ENCODE results near the gene MRPL20. TPM values are rescaled to one million over a fixed set of nuclear protein-coding genes. Genes with fewer than 3 reads are reported as not detected.
A peak's percentile ranks its signal among the peaks of the same experiment; 100 is the strongest.

The MRPL20 gene
- polyA plus RNA-seq, 1 donor (not counting 4 experiments of a cell fraction or from before 2014, with no cell fraction given), result 133 TPM

- dilution Hi-C loops (cut with MboI; ENCODE audit: extremely low pct_ligation_motif_present, low sequenced_read_pairs), result no loop called here
- Histone ChIP-seq H2AFZ (ENCODE audit: control insufficient read depth, low read length) (peak within 1 kb of the TSS; percentile 86), H4K20me1 (ENCODE audit: control insufficient read depth, extremely low read depth, insufficient read depth, low read length) (peaks cover 7% of the 10 kb centered on the region), H3K4me2 (ENCODE audit: control insufficient read depth, extremely low read depth, insufficient read depth, low read depth, low read length) (peak within 1 kb of the TSS; percentile 98), H3K4me3 (ENCODE audit: control insufficient read depth in 2 of 3, extremely low read depth in 1 of 3, insufficient read depth in 2 of 3, low read depth in 1 of 3, low read length in 3 of 3) (peak within 1 kb of the TSS; percentile 92 to 97 (median 97)), H3K9me1 (ENCODE audit: control insufficient read depth, extremely low read depth, insufficient read depth, low read length) (no peaks in the 10 kb centered on the region), H3K27ac (ENCODE audit: control insufficient read depth, insufficient read depth, low read length) (peak within 1 kb of the TSS; percentile 84), H3K9ac (ENCODE audit: control insufficient read depth, extremely low read depth, insufficient read depth, low read length) (peak within 1 kb of the TSS; percentile 90), H3K4me1 (ENCODE audit: control insufficient read depth, extremely low read depth, insufficient read depth, low read length) (peaks cover 37% of the 10 kb centered on the region), H3K27me3 (ENCODE audit: control insufficient read depth, extremely low read depth, insufficient read depth, low read length) (no peaks in the 10 kb centered on the region), H3K79me2 (ENCODE audit: control insufficient read depth, insufficient read depth, low read length) (peaks cover 62% of the 10 kb centered on the region), H3K36me3 (ENCODE audit: control insufficient read depth in 2 of 2, extremely low read depth in 1 of 2, insufficient read depth in 2 of 2, low read length in 2 of 2) (peaks cover 29 to 42% of the 10 kb centered on the region in 2 experiments), H3K9me3 (ENCODE audit: control insufficient read depth, low read depth, low read length) (no peaks in the 10 kb centered on the region)
- peak; percentile 68 for DNase-seq (ENCODE audit: low read depth, low spot score)
- no peak for FAIRE-seq
- TF ChIP-seq EZH2 (IDR thresholded peaks at IDR 0.05; ENCODE audit: low read length) (no peak), CTCF (optimal IDR thresholded peaks at IDR 0.05 in 1 of 3, IDR thresholded peaks at IDR 0.05 in 1 of 3, conservative IDR thresholded peaks at IDR 0.05 in 1 of 3; ENCODE audit: extremely low read depth in 1 of 3, insufficient read depth in 2 of 3, low read length in 3 of 3) (peak; percentile 34 to 74 (median 39))
Measured at GRCh38 chr1:1399187-1399871, 7.8 kb downstream of the MRPL20 start, which contains the start of gene CCNL2. TSS of gene CCNL2 (minus strand) at chr1:1399335. CDS start at chr1:1399306, 29 bp downstream.

- peak overlapping the region; percentile 92 to 97 (median 97) for H3K4me3 ChIP-seq (ENCODE audit: control insufficient read depth in 2 of 3, extremely low read depth in 1 of 3, insufficient read depth in 2 of 3, low read depth in 1 of 3, low read length in 3 of 3)
- peak overlapping the region; percentile 98 for H3K4me2 ChIP-seq (ENCODE audit: control insufficient read depth, extremely low read depth, insufficient read depth, low read depth, low read length)
- dilution Hi-C loops (cut with MboI; ENCODE audit: extremely low pct_ligation_motif_present, low sequenced_read_pairs), result no loop called here
- TF ChIP-seq EZH2 (IDR thresholded peaks at IDR 0.05; ENCODE audit: low read length) (no peak), CTCF (optimal IDR thresholded peaks at IDR 0.05 in 1 of 3, IDR thresholded peaks at IDR 0.05 in 1 of 3, conservative IDR thresholded peaks at IDR 0.05 in 1 of 3; ENCODE audit: extremely low read depth in 1 of 3, insufficient read depth in 2 of 3, low read length in 3 of 3) (no peak)
- H3K9me3 ChIP-seq (ENCODE audit: control insufficient read depth, low read depth, low read length), result no peaks in the 10 kb centered on the region
- H3K9ac ChIP-seq (ENCODE audit: control insufficient read depth, extremely low read depth, insufficient read depth, low read length), result peak overlapping the region; percentile 90
- H3K9me1 ChIP-seq (ENCODE audit: control insufficient read depth, extremely low read depth, insufficient read depth, low read length), result no peaks in the 10 kb centered on the region
- no peak for DNase-seq (ENCODE audit: low read depth, low spot score)
- peaks cover 7% of the 10 kb centered on the region for H4K20me1 ChIP-seq (ENCODE audit: control insufficient read depth, extremely low read depth, insufficient read depth, low read length)
- H3K79me2 ChIP-seq (ENCODE audit: control insufficient read depth, insufficient read depth, low read length), result peaks cover 65% of the 10 kb centered on the region
- H3K27me3 ChIP-seq (ENCODE audit: control insufficient read depth, extremely low read depth, insufficient read depth, low read length), result no peaks in the 10 kb centered on the region
- peak overlapping the region; percentile 86 for H2AFZ ChIP-seq (ENCODE audit: control insufficient read depth, low read length)
- peak overlapping the region; percentile 84 for H3K27ac ChIP-seq (ENCODE audit: control insufficient read depth, insufficient read depth, low read length)
- no peak for FAIRE-seq
- peaks cover 29 to 47% of the 10 kb centered on the region in 2 experiments for H3K36me3 ChIP-seq (ENCODE audit: control insufficient read depth in 2 of 2, extremely low read depth in 1 of 2, insufficient read depth in 2 of 2, low read length in 2 of 2)
- H3K4me1 ChIP-seq (ENCODE audit: control insufficient read depth, extremely low read depth, insufficient read depth, low read length), result peaks cover 37% of the 10 kb centered on the region
Measured at GRCh38 chr1:1398677-1399186, 8.4 kb downstream of the MRPL20 start.

All from keratinocyte (primary cell).